GM23338 (cell line): ENCODE data around the gene POF1B.

Experiments used
- CTCF ChIP-seq, 2 experiments: fragments of 200-600 bp in 1 of 2; sonication (generic) in 1 of 2; conservative IDR thresholded peaks; 2 replicates each; pipeline versions ENCODE4 v1.5.1 to v1.6.1; 2016 to 2017; ENCODE audit warnings: antibody characterized with exemption in 2 of 2, low read depth in 2 of 2, mild to moderate bottlenecking in 2 of 2, moderate library complexity in 1 of 2
- ETS1 ChIP-seq: IDR thresholded peaks from 2 replicates; pipeline ENCODE4 v1.6.1; 2016; ENCODE audit warnings: antibody characterized with exemption
- EZH2 ChIP-seq: fragments of 200-600 bp; sonication (generic); IDR thresholded peaks from one replicate; pipeline ENCODE4 v1.8.0; 2017; ENCODE audit warnings: antibody characterized with exemption, mild to moderate bottlenecking, low read depth; ENCODE audit not compliant: unreplicated experiment
- EZH2phosphoT487 ChIP-seq: fragments of 200-600 bp; sonication (generic); IDR thresholded peaks from one replicate; pipeline ENCODE4 v1.8.1; 2018; ENCODE audit warnings: antibody characterized with exemption; ENCODE audit not compliant: unreplicated experiment
- NANOG ChIP-seq: IDR thresholded peaks from 2 replicates; pipeline ENCODE4 v1.6.1; 2016; ENCODE audit warnings: antibody characterized with exemption, borderline replicate concordance
- POLR2AphosphoS5 ChIP-seq: IDR thresholded peaks from 2 replicates; pipeline ENCODE4 v1.6.1; 2016; ENCODE audit warnings: antibody characterized with exemption, low read depth
- REST ChIP-seq: IDR thresholded peaks from one replicate; pipeline ENCODE4 v1.6.1; 2018; ENCODE audit warnings: antibody characterized with exemption; ENCODE audit not compliant: unreplicated experiment
- ZNF331 ChIP-seq: fragments of 250-450 bp; sonication (Bioruptor Pico); IDR thresholded peaks from 2 replicates; pipeline ENCODE4 v1.5.0; 2020; ENCODE audit warnings: low read depth, mild to moderate bottlenecking, moderate library complexity
- ZNF462 ChIP-seq: fragments of 250-450 bp; sonication (Bioruptor Pico); IDR thresholded peaks from 2 replicates; pipeline ENCODE4 v1.5.0; 2020; ENCODE audit warnings: mild to moderate bottlenecking, moderate library complexity

GRCh38 chrX:85309717-85310116, 69.7 kb downstream of the POF1B start:
- TF ChIP-seq CTCF (conservative IDR thresholded peaks at IDR 0.05; ENCODE audit: low read depth in 2 of 2) (peak; percentile 19 to 28; a peak in 2 of 4 replicates), ETS1 (no peak), POLR2AphosphoS5 (no peak), REST (no peak), EZH2phosphoT487 (no peak), EZH2 (no peak), NANOG (no peak), ZNF331 (CRISPR knock-in tag) (no peak), ZNF462 (CRISPR knock-in tag) (no peak)
